Endothelial cell of umbilical vein (primary cell): ENCODE measurements around the gene SLC5A10. TPM values are rescaled to one million over a fixed set of nuclear protein-coding genes. Genes with fewer than 3 reads are reported as not detected.

Experiments used
- BruUV-seq: library from RNA; stranded (reverse); fragments of 400-500 nt; replicated peaks from 2 replicates; lab custom pipeline; 2021; lab: Mats Ljungman, UMichigan
- CTCF ChIA-PET: fragments of 300-600, 350-600 bp; sonication (Branson Sonifier 250); formaldehyde crosslinking; loops from one replicate; lab custom pipeline; 2021; ENCODE audit warnings: antibody characterized with exemption, inconsistent platforms; lab: Charles Lee
- POLR2A ChIA-PET: fragments of 300-600, 350-600 bp; sonication (Branson Sonifier 250); formaldehyde crosslinking; loops from one replicate; lab custom pipeline; 2021; ENCODE audit warnings: antibody characterized with exemption, inconsistent platforms; lab: Charles Lee
- DNase-seq: peaks from one replicate; pipeline ENCODE4 v3.0.0-alpha.2; 2011; ENCODE audit warnings: low read depth, low spot score
- FAIRE-seq: peaks from 2 replicates; lab custom pipeline; 2011; peaks lifted over from hg19 to GRCh38; lab: Jason Lieb, UNC
- H2AFZ ChIP-seq: 2 replicates; pipeline ENCODE4 v1.6.0; 2012; ENCODE audit warnings: low read depth, low read length, control low read depth, inconsistent platforms
- H3K27ac ChIP-seq: 2 replicates; pipeline ENCODE4 v1.5.1; 2011; ENCODE audit warnings: low read depth, mild to moderate bottlenecking, control low read depth, low read length, moderate library complexity; ENCODE audit not compliant: insufficient read depth
- H3K27me3 ChIP-seq, 2 experiments: 2 replicates each; pipeline versions ENCODE4 v1.6.0 to v1.6.1; 2011; ENCODE audit warnings: low read length in 2 of 2, mixed read lengths in 1 of 2; ENCODE audit not compliant: control insufficient read depth in 2 of 2, insufficient read depth in 2 of 2
- H3K36me3 ChIP-seq, 2 experiments: 2 replicates in 1 of 2; 3 replicates in 1 of 2; pipeline ENCODE4 v1.5.1; 2011; ENCODE audit warnings: low read length in 2 of 2, mild to moderate bottlenecking in 1 of 2, moderate library complexity in 1 of 2; ENCODE audit not compliant: control insufficient read depth in 2 of 2, insufficient read depth in 2 of 2; ENCODE audit errors: extremely low read depth in 1 of 2
- H3K4me1 ChIP-seq: 3 replicates; pipeline ENCODE4 v1.5.1; 2011; ENCODE audit warnings: mild to moderate bottlenecking, low read length; ENCODE audit not compliant: control insufficient read depth, insufficient read depth; ENCODE audit errors: extremely low read depth
- H3K4me2 ChIP-seq: 2 replicates; pipeline ENCODE4 v1.6.1; 2011; ENCODE audit warnings: low read length, control low read depth, mixed read lengths; ENCODE audit not compliant: insufficient read depth
- H3K4me3 ChIP-seq, 3 experiments: fragments of 200-600 bp in 1 of 3; sonication (generic), shearing (Covaris generic) in 1 of 3; replicated peaks in 1 of 3; 2 replicates each; pipeline ENCODE4 v1.5.1; 2011 to 2016; ENCODE audit warnings: control low read depth in 3 of 3, low read length in 3 of 3, mild to moderate bottlenecking in 2 of 3, inconsistent platforms in 1 of 3, low read depth in 1 of 3, moderate library complexity in 1 of 3; ENCODE audit not compliant: insufficient read depth in 1 of 3
- H3K79me2 ChIP-seq: 2 replicates; pipeline ENCODE4 v1.6.0; 2012; ENCODE audit warnings: low read length, inconsistent platforms; ENCODE audit not compliant: control insufficient read depth, insufficient read depth
- H3K9ac ChIP-seq: replicated peaks from 2 replicates; pipeline ENCODE3; 2011; ENCODE audit warnings: low read length, control low read depth; ENCODE audit not compliant: insufficient read depth; ENCODE audit errors: extremely low read depth
- H3K9me1 ChIP-seq: replicated peaks from 3 replicates; pipeline ENCODE4 v1.6.0; 2011; ENCODE audit warnings: mild to moderate bottlenecking, low read length; ENCODE audit not compliant: control insufficient read depth, insufficient read depth; ENCODE audit errors: extremely low read depth
- H3K9me3 ChIP-seq: replicated peaks from 2 replicates; pipeline ENCODE4 v1.5.1; 2012; ENCODE audit warnings: low read length, inconsistent platforms; ENCODE audit not compliant: control insufficient read depth, insufficient read depth
- H4K20me1 ChIP-seq: replicated peaks from 2 replicates; pipeline ENCODE3; 2011; ENCODE audit warnings: mild to moderate bottlenecking, low read length; ENCODE audit not compliant: control insufficient read depth, insufficient read depth; ENCODE audit errors: extremely low read depth
- FOS ChIP-seq: IDR thresholded peaks from 2 replicates; pipeline ENCODE4 v1.6.1; 2011; ENCODE audit warnings: mild to moderate bottlenecking, low read length, moderate library complexity, borderline replicate concordance; ENCODE audit not compliant: insufficient read depth
- GATA2 ChIP-seq: IDR thresholded peaks from 2 replicates; pipeline ENCODE4 v1.7.0; 2011; ENCODE audit warnings: low read depth, mild to moderate bottlenecking, moderate library complexity, mixed read lengths, low read length; ENCODE audit not compliant: insufficient read length, insufficient read depth
- POLR2A ChIP-seq: IDR thresholded peaks from 2 replicates; pipeline ENCODE4 v1.6.1; 2012; ENCODE audit warnings: low read depth, mild to moderate bottlenecking, control low read depth, low read length
- POLR2AphosphoS5 ChIP-seq: IDR thresholded peaks from 2 replicates; pipeline ENCODE4 v1.6.1; 2012; ENCODE audit warnings: low read depth, mild to moderate bottlenecking, control low read depth, low read length, moderate library complexity; ENCODE audit not compliant: insufficient read depth
- dilution Hi-C: fragments of 300-500 bp; cut with MboI; formaldehyde crosslinking; loops from one replicate; pipeline ENCODE4 v1.15.0; 2019; ENCODE audit warnings: low sequenced_read_pairs; ENCODE audit not compliant: extremely low pct_ligation_motif_present
- intact Hi-C: fragments of 100-400 bp; cut with micrococcal nuclease; formaldehyde crosslinking; loops from one replicate; pipeline ENCODE4 v1.10.0; 2022
- polyA plus RNA-seq, 4 experiments: library from polyadenylated mRNA; depleted of rRNA in 3 of 4; stranded (reverse) in 3 of 4; unstranded in 1 of 4; fragments of >200 nt; gene quantifications; 2 replicates each; pipeline versions ENCODE4 v1.2.1 to v1.2.3, GENCODE V29; 2011 to 2012; ENCODE audit warnings: missing spikeins in 1 of 4
- total RNA-seq: library from RNA; stranded (reverse); gene quantifications from 2 replicates; pipeline ENCODE4 v1.2.3, GENCODE V29; 2021
- TF ChIP-seq, protein P1 (sequence below), 2 donors: IDR thresholded peaks; 1 replicate in 1 of 2; 2 replicates in 1 of 2; pipeline ENCODE4 v1.5.1; 2011; ENCODE audit warnings: low read length in 2 of 2, mild to moderate bottlenecking in 2 of 2, moderate library complexity in 2 of 2, control low read depth in 1 of 2, inconsistent platforms in 1 of 2, low read depth in 1 of 2; ENCODE audit not compliant: insufficient read depth in 1 of 2; ENCODE audit errors: extremely low read depth in 1 of 2

SLC5A10 gene
- total and polyA plus RNA-seq, 2 donors (not counting 3 experiments of a cell fraction or from before 2014, with no cell fraction given) = not detected

- BruUV-seq = no TSS peak
- H3K9ac ChIP-seq = no peak overlapping the region
- no peaks in the 10 kb centered on the region for H4K20me1 ChIP-seq
- no peaks in the 10 kb centered on the region for H3K9me1 ChIP-seq
- POLR2A ChIA-PET = no interaction called here
- no peak for FAIRE-seq
- H3K4me1 ChIP-seq = no peaks in the 10 kb centered on the region
- H3K36me3 ChIP-seq = no peaks in the 10 kb centered on the region
- H3K27me3 ChIP-seq = no peaks in the 10 kb centered on the region
- H3K27ac ChIP-seq = no peak overlapping the region
- dilution Hi-C loops = no loop called here
- peaks cover 21% of the 10 kb centered on the region for H3K79me2 ChIP-seq
- H3K4me3 ChIP-seq = no peak overlapping the region
- CTCF ChIA-PET = interaction anchor here (1.4 to 1.5 kb wide), 2 partner anchors 9 to 29 kb away, joined by 4 to 8 read pairs; no protein-coding TSS in a partner anchor
- no peak overlapping the region for H3K4me2 ChIP-seq
- DNase-seq = no peak
- H2AFZ ChIP-seq = no peak overlapping the region
- intact Hi-C loops = no loop called here
- no peak for TF ChIP-seq FOS
- no peaks in the 10 kb centered on the region for H3K9me3 ChIP-seq
Observed at GRCh38 chr17:18990331-18990730, 38.4 kb downstream of the SLC5A10 start.

GRCh38 chr17:18991531-18992315 is 39.8 kb downstream of the SLC5A10 start:
- H3K36me3 ChIP-seq = no peaks in the 10 kb centered on the region
- DNase-seq = no peak
- H3K79me2 ChIP-seq = peaks cover 26% of the 10 kb centered on the region
- no peak overlapping the region for H3K4me3 ChIP-seq
- H2AFZ ChIP-seq = no peak overlapping the region
- H4K20me1 ChIP-seq = no peaks in the 10 kb centered on the region
- no TSS peak for BruUV-seq
- no peak overlapping the region for H3K9ac ChIP-seq
- H3K4me2 ChIP-seq = no peak overlapping the region
- H3K9me1 ChIP-seq = no peaks in the 10 kb centered on the region
- intact Hi-C loops (no loop called here), dilution Hi-C loops (no loop called here)
- TF ChIP-seq GATA2 = no peak
- TF ChIP-seq POLR2A = no peak
- TF ChIP-seq POLR2AphosphoS5 = no peak
- TF ChIP-seq, protein P1, sequence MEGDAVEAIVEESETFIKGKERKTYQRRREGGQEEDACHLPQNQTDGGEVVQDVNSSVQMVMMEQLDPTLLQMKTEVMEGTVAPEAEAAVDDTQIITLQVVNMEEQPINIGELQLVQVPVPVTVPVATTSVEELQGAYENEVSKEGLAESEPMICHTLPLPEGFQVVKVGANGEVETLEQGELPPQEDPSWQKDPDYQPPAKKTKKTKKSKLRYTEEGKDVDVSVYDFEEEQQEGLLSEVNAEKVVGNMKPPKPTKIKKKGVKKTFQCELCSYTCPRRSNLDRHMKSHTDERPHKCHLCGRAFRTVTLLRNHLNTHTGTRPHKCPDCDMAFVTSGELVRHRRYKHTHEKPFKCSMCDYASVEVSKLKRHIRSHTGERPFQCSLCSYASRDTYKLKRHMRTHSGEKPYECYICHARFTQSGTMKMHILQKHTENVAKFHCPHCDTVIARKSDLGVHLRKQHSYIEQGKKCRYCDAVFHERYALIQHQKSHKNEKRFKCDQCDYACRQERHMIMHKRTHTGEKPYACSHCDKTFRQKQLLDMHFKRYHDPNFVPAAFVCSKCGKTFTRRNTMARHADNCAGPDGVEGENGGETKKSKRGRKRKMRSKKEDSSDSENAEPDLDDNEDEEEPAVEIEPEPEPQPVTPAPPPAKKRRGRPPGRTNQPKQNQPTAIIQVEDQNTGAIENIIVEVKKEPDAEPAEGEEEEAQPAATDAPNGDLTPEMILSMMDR (IDR thresholded peaks at IDR 0.05; ENCODE audit: extremely low read depth in 1 of 2, insufficient read depth in 1 of 2, low read depth in 1 of 2, low read length in 2 of 2) = no peak
- H3K4me1 ChIP-seq = no peaks in the 10 kb centered on the region
- H3K27ac ChIP-seq = no peak overlapping the region
- POLR2A ChIA-PET = no interaction called here
- CTCF ChIA-PET = interaction anchor here (1.5 kb wide), 1 partner anchor 31 kb away, joined by 8 read pairs; no protein-coding TSS in a partner anchor
- FAIRE-seq = no peak
- H3K9me3 ChIP-seq = no peaks in the 10 kb centered on the region
- H3K27me3 ChIP-seq = no peaks in the 10 kb centered on the region
